ENCODE data around the gene GREB1.

Gene GREB1

GRCh38 chr2:11661891-11662435 is 128.1 kb downstream of the GREB1 start:
- H3K4me3 ChIP-seq (ENCODE audit: low read length) = no peak overlapping the region
- no peak for DNase-seq (ENCODE audit: low read depth)
- TF ChIP-seq, protein P1, sequence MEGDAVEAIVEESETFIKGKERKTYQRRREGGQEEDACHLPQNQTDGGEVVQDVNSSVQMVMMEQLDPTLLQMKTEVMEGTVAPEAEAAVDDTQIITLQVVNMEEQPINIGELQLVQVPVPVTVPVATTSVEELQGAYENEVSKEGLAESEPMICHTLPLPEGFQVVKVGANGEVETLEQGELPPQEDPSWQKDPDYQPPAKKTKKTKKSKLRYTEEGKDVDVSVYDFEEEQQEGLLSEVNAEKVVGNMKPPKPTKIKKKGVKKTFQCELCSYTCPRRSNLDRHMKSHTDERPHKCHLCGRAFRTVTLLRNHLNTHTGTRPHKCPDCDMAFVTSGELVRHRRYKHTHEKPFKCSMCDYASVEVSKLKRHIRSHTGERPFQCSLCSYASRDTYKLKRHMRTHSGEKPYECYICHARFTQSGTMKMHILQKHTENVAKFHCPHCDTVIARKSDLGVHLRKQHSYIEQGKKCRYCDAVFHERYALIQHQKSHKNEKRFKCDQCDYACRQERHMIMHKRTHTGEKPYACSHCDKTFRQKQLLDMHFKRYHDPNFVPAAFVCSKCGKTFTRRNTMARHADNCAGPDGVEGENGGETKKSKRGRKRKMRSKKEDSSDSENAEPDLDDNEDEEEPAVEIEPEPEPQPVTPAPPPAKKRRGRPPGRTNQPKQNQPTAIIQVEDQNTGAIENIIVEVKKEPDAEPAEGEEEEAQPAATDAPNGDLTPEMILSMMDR (conservative IDR thresholded peaks at IDR 0.05; ENCODE audit: low read depth, low read length) = no peak

DNA sequence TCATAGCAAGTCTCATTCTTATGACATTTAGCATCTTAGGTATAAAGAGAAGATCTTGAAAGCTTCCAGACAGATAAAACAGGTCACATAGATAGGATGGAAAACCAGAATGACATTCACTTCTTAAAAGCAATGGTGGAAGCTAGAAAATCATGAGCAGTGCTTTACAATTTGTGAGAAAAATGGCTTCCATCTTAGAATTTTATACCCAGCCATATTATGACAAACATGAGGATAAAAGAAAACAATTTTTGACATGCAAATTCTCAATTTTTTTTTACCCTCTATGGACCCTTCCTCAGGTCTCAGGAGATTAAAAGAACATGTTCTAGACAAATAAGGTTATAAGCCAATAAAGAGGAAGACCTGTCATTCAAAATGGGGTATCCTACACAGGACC is 129.0 kb downstream of the GREB1 start:
- TF ChIP-seq, protein P1 (conservative IDR thresholded peaks at IDR 0.05; ENCODE audit: low read depth, low read length) = no peak
- no peak for DNase-seq (ENCODE audit: low read depth)
- no peak overlapping the region for H3K4me3 ChIP-seq (ENCODE audit: low read length)

DNA sequence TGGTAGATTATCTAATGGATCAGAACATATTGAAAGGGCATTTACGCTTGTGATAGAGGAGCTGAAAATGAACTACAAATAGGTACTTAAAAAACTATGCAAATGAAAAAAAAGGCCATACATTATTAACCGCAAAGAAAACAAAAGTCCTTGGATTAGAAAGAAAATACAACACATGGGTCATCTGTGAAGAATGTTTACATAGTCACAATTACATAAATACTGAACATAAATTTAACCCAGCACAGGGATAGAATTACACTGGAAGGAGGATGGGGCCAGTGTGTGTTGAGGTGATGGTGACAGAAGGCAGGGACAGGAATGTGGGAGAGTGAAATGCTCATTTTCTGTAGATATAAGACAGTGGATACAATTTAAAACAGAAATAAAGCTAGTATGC is 129.6 kb downstream of the GREB1 start:
- TF ChIP-seq, protein P1 (conservative IDR thresholded peaks at IDR 0.05; ENCODE audit: low read depth, low read length) = no peak
- DNase-seq (ENCODE audit: low read depth) = no peak
- no peak overlapping the region for H3K4me3 ChIP-seq (ENCODE audit: low read length)

DNA sequence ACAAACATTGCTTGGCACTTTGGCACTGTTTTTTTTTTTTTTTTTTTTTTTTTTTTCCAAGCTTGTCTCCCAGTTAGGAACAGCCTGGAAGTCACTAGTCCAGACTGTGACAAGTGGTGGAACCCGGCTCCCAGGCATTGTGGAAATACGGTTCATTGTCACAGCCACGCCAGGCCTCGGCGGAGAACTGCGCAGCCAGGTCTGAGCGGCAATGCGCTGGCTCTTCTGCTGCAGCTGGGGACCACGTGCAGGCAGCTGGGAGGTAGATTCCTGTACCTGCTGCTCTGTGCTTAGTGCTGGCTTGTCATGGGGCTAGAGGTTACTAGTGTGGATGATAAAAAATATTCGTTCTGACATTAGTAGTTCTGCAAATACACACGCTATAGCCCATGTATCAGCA is 131.2 kb downstream of the GREB1 start:
- DNase-seq (ENCODE audit: low read depth) = no peak
- H3K4me3 ChIP-seq (ENCODE audit: low read length) = no peak overlapping the region
- TF ChIP-seq, protein P1 (conservative IDR thresholded peaks at IDR 0.05; ENCODE audit: low read depth, low read length) = no peak

DNA sequence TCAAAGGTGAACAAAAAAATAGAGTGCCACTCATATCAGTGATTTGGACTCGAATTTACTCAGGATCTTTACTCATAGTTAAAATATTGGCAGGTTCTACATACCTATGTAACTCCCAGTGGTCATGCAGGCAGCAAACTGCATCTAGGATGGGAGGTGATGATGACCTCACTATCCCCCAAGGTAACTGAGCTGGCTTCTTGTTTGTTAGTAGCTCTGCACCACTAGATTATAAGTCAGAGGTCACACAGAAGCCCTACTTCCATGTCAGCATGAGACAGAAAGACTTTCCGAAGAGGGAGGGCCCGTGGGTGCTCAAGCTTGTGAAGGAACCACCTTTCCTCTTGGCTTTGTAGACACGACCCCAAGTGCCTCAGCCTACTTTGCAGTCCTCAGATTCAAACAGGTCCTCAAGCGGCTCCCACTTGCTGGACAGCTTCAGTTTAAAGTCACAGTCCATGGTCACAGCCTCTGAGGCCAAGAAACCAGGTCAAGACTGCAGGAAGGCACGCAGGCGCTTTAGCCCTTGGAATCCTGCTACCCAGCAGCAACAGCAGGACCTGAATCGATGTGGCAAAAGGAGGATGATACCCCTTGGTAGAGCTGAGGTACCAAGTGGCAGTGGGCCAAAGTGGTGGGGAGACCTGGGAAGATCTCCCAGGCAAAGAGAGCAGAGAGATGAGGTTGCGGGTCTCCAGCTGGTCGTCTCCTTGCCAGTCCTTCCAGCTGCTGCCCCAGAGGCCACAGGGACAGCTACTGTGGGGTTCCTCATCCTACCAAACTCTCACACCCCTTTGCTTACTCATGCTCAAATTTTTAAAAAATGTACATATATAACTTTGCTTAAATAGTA is 131.9 kb downstream of the GREB1 start:
- H3K4me3 ChIP-seq (ENCODE audit: low read length) = no peak overlapping the region
- TF ChIP-seq, protein P1 (conservative IDR thresholded peaks at IDR 0.05; ENCODE audit: low read depth, low read length) = no peak
- no peak for DNase-seq (ENCODE audit: low read depth)

GRCh38 chr2:11667194-11667593 is 133.3 kb downstream of the GREB1 start:
- DNase-seq (ENCODE audit: low read depth) = no peak
- H3K4me3 ChIP-seq (ENCODE audit: low read length) = no peak overlapping the region
- TF ChIP-seq, protein P1 (conservative IDR thresholded peaks at IDR 0.05; ENCODE audit: low read depth, low read length) = no peak

Measured in retinal pigment epithelial cell (primary cell).